ENCODE data around the gene CNPY3. TPM values are rescaled to one million over a fixed set of nuclear protein-coding genes. Genes with fewer than 3 reads are reported as not detected.

CNPY3 gene
- total RNA-seq, 1 experiment from 2014 or later: 27.2 TPM

- no peaks in the 10 kb centered on the region for H3K36me3 ChIP-seq
- H3K27me3 ChIP-seq: no peaks in the 10 kb centered on the region
- no peak for DNase-seq
- no peaks in the 10 kb centered on the region for H3K9me3 ChIP-seq
- H3K4me3 ChIP-seq: peak overlapping the region; percentile 73
Measured at GRCh38 chr6:42984924-42985475, 55.7 kb downstream of the CNPY3 start.

DNA sequence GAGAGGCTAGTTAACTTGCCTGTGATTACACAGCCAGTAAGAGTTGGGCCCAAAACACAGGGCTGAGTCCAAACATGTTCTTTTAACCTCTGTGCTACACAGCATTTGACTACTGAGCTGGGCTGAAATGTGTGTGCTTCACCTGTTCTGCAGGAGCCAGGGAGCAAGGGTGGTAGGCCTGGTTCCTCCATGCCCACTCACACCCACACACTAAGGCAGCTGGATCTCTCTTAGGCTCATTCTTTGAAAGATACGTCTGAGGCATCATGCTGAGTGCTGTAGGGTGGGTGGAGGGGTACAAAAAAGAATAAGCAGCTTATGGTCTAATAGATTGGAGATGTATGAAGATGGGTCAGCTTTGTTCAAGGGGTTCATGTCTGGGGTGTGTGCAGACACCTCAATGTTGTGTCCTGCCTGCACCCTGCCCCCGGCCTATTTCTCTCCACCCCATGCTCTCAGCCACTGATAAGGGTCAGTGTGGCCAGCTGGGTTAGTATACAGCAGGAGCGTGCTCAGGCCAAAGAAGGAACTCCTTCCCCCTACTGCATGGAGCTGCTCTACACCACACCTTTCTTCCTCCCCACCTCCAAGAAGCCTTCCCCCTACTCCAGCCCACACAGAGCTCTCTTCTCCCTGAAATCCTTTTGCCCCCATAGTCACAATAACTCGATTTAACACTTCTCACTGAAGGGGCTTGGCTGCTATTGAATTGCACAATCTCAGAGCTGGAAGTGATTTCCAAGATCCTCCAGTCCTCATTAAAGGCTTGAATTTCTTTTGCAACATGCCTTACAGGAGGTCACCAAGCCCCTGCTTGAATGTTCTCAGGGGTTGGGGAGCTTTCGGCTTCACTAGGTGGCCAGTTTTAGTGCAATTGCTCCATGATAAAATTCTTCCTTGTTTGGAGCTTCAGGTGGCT is 58.5 kb downstream of the CNPY3 start:
- no peaks in the 10 kb centered on the region for H3K27me3 ChIP-seq
- no peaks in the 10 kb centered on the region for H3K36me3 ChIP-seq
- H3K4me3 ChIP-seq: no peak overlapping the region
- DNase-seq: no peak
- no peaks in the 10 kb centered on the region for H3K9me3 ChIP-seq

- Histone ChIP-seq H3K36me3 (no peaks in the 10 kb centered on the region), H3K27me3 (no peaks in the 10 kb centered on the region), H3K9me3 (no peaks in the 10 kb centered on the region), H3K4me3 (no peak overlapping the region)
- DNase-seq: no peak
Measured at GRCh38 chr6:42988486-42989020, 59.3 kb downstream of the CNPY3 start.

Other genes with a start within 250 kb of the CNPY3 start
- gene PRPH2, start 206.9 kb upstream of the CNPY3 start, total RNA-seq (2014; rRNA removed; shearing (Covaris generic); ENCODE audit: low replicate concordance): not detected in 2 replicates
- gene TBCC, start 183.4 kb upstream of the CNPY3 start, total RNA-seq (2014; rRNA removed; shearing (Covaris generic); ENCODE audit: low replicate concordance): 29.2 and 37.5 TPM in 2 replicates
- gene BICRAL, start 147.4 kb upstream of the CNPY3 start, total RNA-seq (2014; rRNA removed; shearing (Covaris generic); ENCODE audit: low replicate concordance): 0.40 and 2.3 TPM in 2 replicates
- gene RPL7L1, start 49.9 kb upstream of the CNPY3 start, total RNA-seq (2014; rRNA removed; shearing (Covaris generic); ENCODE audit: low replicate concordance): 73.0 and 90.1 TPM in 2 replicates
- gene PTCRA, start 13.4 kb upstream of the CNPY3 start, total RNA-seq (2014; rRNA removed; shearing (Covaris generic); ENCODE audit: low replicate concordance): not detected in 2 replicates
- gene GNMT, start 31.3 kb downstream of the CNPY3 start, total RNA-seq (2014; rRNA removed; shearing (Covaris generic); ENCODE audit: low replicate concordance): not detected in 2 replicates
- gene PEX6, start 49.7 kb downstream of the CNPY3 start, total RNA-seq (2014; rRNA removed; shearing (Covaris generic); ENCODE audit: low replicate concordance): 17.7 and 33.5 TPM in 2 replicates
- gene PPP2R5D, start 55.1 kb downstream of the CNPY3 start, total RNA-seq (2014; rRNA removed; shearing (Covaris generic); ENCODE audit: low replicate concordance): 27.4 and 37.3 TPM in 2 replicates
- gene MEA1, start 84.5 kb downstream of the CNPY3 start, total RNA-seq (2014; rRNA removed; shearing (Covaris generic); ENCODE audit: low replicate concordance): 62.9 and 75.6 TPM in 2 replicates
- gene KLHDC3, start 84.8 kb downstream of the CNPY3 start, total RNA-seq (2014; rRNA removed; shearing (Covaris generic); ENCODE audit: low replicate concordance): 34.4 and 51.7 TPM in 2 replicates
- 45.4 and 73.7 TPM in 2 replicates for gene RRP36, start 92.1 kb downstream of the CNPY3 start, total RNA-seq (2014; rRNA removed; shearing (Covaris generic); ENCODE audit: low replicate concordance)
- 7.6 and 10.8 TPM in 2 replicates for gene CUL7, start 124.4 kb downstream of the CNPY3 start, total RNA-seq (2014; rRNA removed; shearing (Covaris generic); ENCODE audit: low replicate concordance)
- gene MRPL2, start 130.0 kb downstream of the CNPY3 start, total RNA-seq (2014; rRNA removed; shearing (Covaris generic); ENCODE audit: low replicate concordance): 31.0 and 54.7 TPM in 2 replicates
- gene KLC4, start 130.2 kb downstream of the CNPY3 start, total RNA-seq (2014; rRNA removed; shearing (Covaris generic); ENCODE audit: low replicate concordance): 16.6 and 44.3 TPM in 2 replicates
- gene PTK7, start 146.8 kb downstream of the CNPY3 start, total RNA-seq (2014; rRNA removed; shearing (Covaris generic); ENCODE audit: low replicate concordance): 45.0 and 57.3 TPM in 2 replicates
- 20.9 and 22.8 TPM in 2 replicates for gene SRF, start 241.8 kb downstream of the CNPY3 start, total RNA-seq (2014; rRNA removed; shearing (Covaris generic); ENCODE audit: low replicate concordance)